Astrocyte (in vitro differentiated cells and primary cell): ENCODE measurements around the gene BCAR1.

Experiments used
- CTCF ChIP-seq: IDR thresholded peaks from 2 replicates; pipeline ENCODE4 v1.5.1; 2011; ENCODE audit warnings: low read depth, mild to moderate bottlenecking, inconsistent platforms, low read length, moderate library complexity; ENCODE audit not compliant: insufficient read depth
- EZH2 ChIP-seq: IDR thresholded peaks from 2 replicates; pipeline ENCODE4 v1.6.1; 2012; ENCODE audit warnings: mild to moderate bottlenecking, low read length, inconsistent platforms; ENCODE audit not compliant: insufficient read depth

- TF ChIP-seq EZH2 (no peak), CTCF (no peak)
Observed at GRCh38 chr16:75225678-75226515, 25.5 kb downstream of the BCAR1 start.
